K562 (cell line): ENCODE data around the gene UBXN2A. TPM values are rescaled to one million over a fixed set of nuclear protein-coding genes. Genes with fewer than 3 reads are reported as not detected.

Source experiments
- CBX2 ChIP-seq: fragments of 200-600 bp; sonication (generic); IDR thresholded peaks from one replicate; pipeline ENCODE4 v1.6.1; 2012; ENCODE audit warnings: mild to moderate bottlenecking, low read length, inconsistent platforms; ENCODE audit not compliant: insufficient read depth, poor library complexity, severe bottlenecking
- CREB1 ChIP-seq, 2 experiments: sonication (generic) in 1 of 2; formaldehyde crosslinking in 1 of 2; IDR thresholded peaks; 2 replicates each; pipeline versions ENCODE4 v1.6.1 to v1.8.0; 2012 to 2022; ENCODE audit warnings: inconsistent platforms in 1 of 2, mild to moderate bottlenecking in 1 of 2, missing genetic modification reagents in 1 of 2, moderate library complexity in 1 of 2
- ELF4 ChIP-seq: fragments of 450-650 bp; formaldehyde crosslinking; IDR thresholded peaks from 2 replicates; pipeline ENCODE4 v1.4.0; 2022; ENCODE audit warnings: missing genetic modification characterization
- EZH2 ChIP-seq: IDR thresholded peaks from 2 replicates; pipeline ENCODE4 v1.6.1; 2012; ENCODE audit warnings: low read depth, mild to moderate bottlenecking, inconsistent platforms, low read length, borderline replicate concordance
- GABPB1 ChIP-seq: sonication (generic); formaldehyde crosslinking; IDR thresholded peaks from 2 replicates; pipeline ENCODE4 v1.8.0; 2022; ENCODE audit warnings: mild to moderate bottlenecking, missing genetic modification reagents
- MYC ChIP-seq, 2 experiments: fragments of 250-450 bp in 1 of 2; sonication (Bioruptor Pico) in 1 of 2; IDR thresholded peaks; 2 replicates each; pipeline versions ENCODE4 v1.5.1 to v1.6.1; 2012 to 2021; ENCODE audit warnings: low read depth in 2 of 2, borderline replicate concordance in 1 of 2, improper control_type of control experiment in 1 of 2, low read length in 1 of 2, mild to moderate bottlenecking in 1 of 2, moderate library complexity in 1 of 2
- NFIX ChIP-seq: fragments of 250-450 bp; sonication (Bioruptor Pico); IDR thresholded peaks from 2 replicates; pipeline ENCODE4 v1.4.0; 2020; ENCODE audit warnings: low read depth, mild to moderate bottlenecking, moderate library complexity
- PHB ChIP-seq: fragments of 250-450 bp; sonication (Bioruptor Pico); IDR thresholded peaks from 2 replicates; pipeline ENCODE4 v1.5.0; 2021
- PTRF ChIP-seq: fragments of 450-650 bp; IDR thresholded peaks from 2 replicates; pipeline ENCODE4 v1.6.1; 2016; ENCODE audit warnings: mild to moderate bottlenecking, missing genetic modification characterization, missing compliant biosample characterization
- RBM22 ChIP-seq: fragments of 200-400 bp; formaldehyde crosslinking; IDR thresholded peaks from 2 replicates; pipeline ENCODE4 v1.6.1; 2018; ENCODE audit warnings: low read length, low read depth; ENCODE audit not compliant: poor library complexity, severe bottlenecking
- RBM34 ChIP-seq: fragments of 200-400 bp; formaldehyde crosslinking; IDR thresholded peaks from 2 replicates; pipeline ENCODE4 v1.6.1; 2018; ENCODE audit warnings: low read length, borderline replicate concordance; ENCODE audit not compliant: insufficient read depth
- SIX5 ChIP-seq, 2 experiments: IDR thresholded peaks; 2 replicates each; pipeline ENCODE4 v1.6.1; 2011; ENCODE audit warnings: low read length in 2 of 2, borderline replicate concordance in 1 of 2, low read depth in 1 of 2, mild to moderate bottlenecking in 1 of 2, moderate library complexity in 1 of 2; ENCODE audit not compliant: insufficient read depth in 1 of 2
- TAF15 ChIP-seq: fragments of 200-400 bp; formaldehyde crosslinking; IDR thresholded peaks from 2 replicates; pipeline ENCODE4 v1.6.1; 2017; ENCODE audit warnings: mild to moderate bottlenecking, low read depth, low read length, moderate library complexity
- ZFP30 ChIP-seq: fragments of 250-450 bp; sonication (Bioruptor Pico); IDR thresholded peaks from 2 replicates; pipeline ENCODE4 v1.8.0; 2022; ENCODE audit warnings: moderate library complexity, mild to moderate bottlenecking, inconsistent platforms, borderline replicate concordance
- ZZZ3 ChIP-seq: fragments of 450-650 bp; IDR thresholded peaks from 2 replicates; pipeline ENCODE4 v1.6.1; 2016; ENCODE audit warnings: antibody characterized with exemption, mild to moderate bottlenecking, moderate library complexity
- polyA plus RNA-seq, 8 experiments: library from polyadenylated mRNA; depleted of rRNA in 4 of 8; stranded (reverse) in 5 of 8; unstranded in 3 of 8; fragments of >200 nt; fragmentation: Nextera tagmentation in 2 of 8; fragmentation: Illumina TruSeq in 1 of 8; extraction: Ambion mirVana in 2 of 8; extraction: Trizol in 1 of 8; gene quantifications; 2 replicates each; pipeline versions ENCODE4 v1.2.1 to v1.2.3, GENCODE V29; 2011 to 2014; ENCODE audit warnings: inconsistent platforms in 1 of 8, missing spikeins in 1 of 8
- total RNA-seq, 7 experiments: library from RNA; depleted of rRNA in 6 of 7; stranded (reverse); fragments of >200 nt in 6 of 7; fragmentation: Illumina TruSeq in 2 of 7; extraction: Trizol in 2 of 7; gene quantifications; 2 replicates each; pipeline versions ENCODE4 v1.2.1 to v1.2.3, GENCODE V29; 2011 to 2021; ENCODE audit warnings: low replicate concordance in 1 of 7
- TF ChIP-seq, protein P1 (sequence below): fragments of 250-450 bp; sonication (Bioruptor Pico); IDR thresholded peaks from 2 replicates; pipeline ENCODE4 v1.5.1; 2021; ENCODE audit warnings: mild to moderate bottlenecking
- TF ChIP-seq, protein P2 (sequence below): sonication (generic); formaldehyde crosslinking; IDR thresholded peaks from 2 replicates; pipeline ENCODE4 v1.8.1; 2023; ENCODE audit warnings: mild to moderate bottlenecking, missing genetic modification reagents
- TF ChIP-seq, protein P3 (sequence below), 2 experiments: fragments of 450-650 bp; IDR thresholded peaks; 2 replicates each; pipeline ENCODE4 v1.6.1; 2018; ENCODE audit warnings: mild to moderate bottlenecking in 2 of 2, low read depth in 1 of 2; ENCODE audit not compliant: partially characterized antibody in 2 of 2

Gene UBXN2A
- total and polyA plus RNA-seq, 9 of the 15 experiments (the other 6 are each of a cell fraction or from before 2014, with no cell fraction given): 3.4 to 25.6 (median 16.0) TPM

DNA sequence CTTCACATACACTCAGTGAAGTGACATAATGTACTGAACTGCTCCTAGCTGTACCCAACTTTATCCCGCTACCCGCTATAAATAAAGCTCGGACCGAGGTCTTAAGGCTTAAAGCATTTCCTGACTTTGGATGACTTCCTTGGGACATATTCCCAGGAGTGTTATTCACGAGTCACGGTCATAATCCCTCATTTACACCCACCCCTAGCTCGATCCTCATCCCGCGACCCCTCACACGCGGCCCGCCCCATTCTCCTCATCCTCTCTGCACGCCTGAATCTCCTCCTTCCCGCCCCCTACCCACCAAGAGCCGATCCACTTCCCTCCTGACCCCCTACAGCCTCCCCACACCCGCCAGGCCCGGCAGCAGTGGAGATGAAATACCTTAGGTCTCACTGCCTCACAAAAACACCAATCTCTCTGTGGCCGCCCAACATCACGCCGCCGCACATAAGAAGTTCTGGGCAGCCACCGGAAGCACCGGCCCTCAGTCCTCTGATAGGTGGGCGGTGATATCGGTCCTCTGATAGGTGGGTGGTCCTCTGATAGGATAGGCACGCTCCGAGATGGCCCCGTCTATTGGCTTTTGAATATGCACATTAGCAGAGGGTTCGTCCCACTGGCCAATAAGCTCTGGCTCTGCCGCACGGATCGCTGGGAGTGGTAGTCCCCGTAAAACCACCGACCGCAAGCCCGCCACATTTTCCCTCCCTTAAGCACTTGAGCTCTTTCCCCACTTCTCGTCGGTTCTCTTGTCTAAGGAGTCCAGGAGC lies 106.9 kb downstream of the UBXN2A start, which contains the start of gene WDCP (continued):
- TF ChIP-seq CREB1 (IDR thresholded peaks at IDR 0.05) (no peak), CREB1 (CRISPR knock-in tag; IDR thresholded peaks at IDR 0.05) (no peak), MYC (IDR thresholded peaks at IDR 0.05; ENCODE audit: low read depth, low read length) (0 out of 2 replicates have a peak, but pooled peaks have one; percentile 15), MYC (CRISPR knock-in tag; IDR thresholded peaks at IDR 0.05; ENCODE audit: borderline replicate concordance, low read depth) (no peak), ELF4 (CRISPR knock-in tag) (peak; percentile 94), GABPB1 (CRISPR knock-in tag) (peak; percentile 94), CBX2 (no peak), PHB (CRISPR knock-in tag) (0 out of 2 replicates have a peak, but pooled peaks have one; percentile 58), RBM34 (no peak), SIX5 (IDR thresholded peaks at IDR 0.05; ENCODE audit: borderline replicate concordance in 1 of 2, insufficient read depth in 1 of 2, low read depth in 1 of 2, low read length in 2 of 2) (peak; percentile 58 to 65; a peak in 3 of 4 replicates), ZFP30 (CRISPR knock-in tag) (no peak), RBM22 (no peak), PTRF (tag) (no peak), TAF15 (no peak), ZZZ3 (no peak), NFIX (no peak), EZH2 (no peak)
- TF ChIP-seq, protein P1, sequence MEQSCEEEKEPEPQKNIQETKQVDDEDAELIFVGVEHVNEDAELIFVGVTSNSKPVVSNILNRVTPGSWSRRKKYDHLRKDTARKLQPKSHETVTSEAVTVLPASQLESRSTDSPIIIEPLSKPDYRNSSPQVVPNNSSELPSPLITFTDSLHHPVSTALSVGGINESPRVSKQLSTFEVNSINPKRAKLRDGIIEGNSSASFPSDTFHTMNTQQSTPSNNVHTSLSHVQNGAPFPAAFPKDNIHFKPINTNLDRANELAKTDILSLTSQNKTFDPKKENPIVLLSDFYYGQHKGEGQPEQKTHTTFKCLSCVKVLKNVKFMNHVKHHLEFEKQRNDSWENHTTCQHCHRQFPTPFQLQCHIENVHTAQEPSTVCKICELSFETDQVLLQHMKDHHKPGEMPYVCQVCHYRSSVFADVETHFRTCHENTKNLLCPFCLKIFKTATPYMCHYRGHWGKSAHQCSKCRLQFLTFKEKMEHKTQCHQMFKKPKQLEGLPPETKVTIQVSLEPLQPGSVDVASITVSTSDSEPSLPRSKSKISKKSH (CRISPR knock-in tag): no peak
- TF ChIP-seq, protein P2, sequence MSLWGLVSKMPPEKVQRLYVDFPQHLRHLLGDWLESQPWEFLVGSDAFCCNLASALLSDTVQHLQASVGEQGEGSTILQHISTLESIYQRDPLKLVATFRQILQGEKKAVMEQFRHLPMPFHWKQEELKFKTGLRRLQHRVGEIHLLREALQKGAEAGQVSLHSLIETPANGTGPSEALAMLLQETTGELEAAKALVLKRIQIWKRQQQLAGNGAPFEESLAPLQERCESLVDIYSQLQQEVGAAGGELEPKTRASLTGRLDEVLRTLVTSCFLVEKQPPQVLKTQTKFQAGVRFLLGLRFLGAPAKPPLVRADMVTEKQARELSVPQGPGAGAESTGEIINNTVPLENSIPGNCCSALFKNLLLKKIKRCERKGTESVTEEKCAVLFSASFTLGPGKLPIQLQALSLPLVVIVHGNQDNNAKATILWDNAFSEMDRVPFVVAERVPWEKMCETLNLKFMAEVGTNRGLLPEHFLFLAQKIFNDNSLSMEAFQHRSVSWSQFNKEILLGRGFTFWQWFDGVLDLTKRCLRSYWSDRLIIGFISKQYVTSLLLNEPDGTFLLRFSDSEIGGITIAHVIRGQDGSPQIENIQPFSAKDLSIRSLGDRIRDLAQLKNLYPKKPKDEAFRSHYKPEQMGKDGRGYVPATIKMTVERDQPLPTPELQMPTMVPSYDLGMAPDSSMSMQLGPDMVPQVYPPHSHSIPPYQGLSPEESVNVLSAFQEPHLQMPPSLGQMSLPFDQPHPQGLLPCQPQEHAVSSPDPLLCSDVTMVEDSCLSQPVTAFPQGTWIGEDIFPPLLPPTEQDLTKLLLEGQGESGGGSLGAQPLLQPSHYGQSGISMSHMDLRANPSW (CRISPR knock-in tag): no peak
- TF ChIP-seq, protein P3, sequence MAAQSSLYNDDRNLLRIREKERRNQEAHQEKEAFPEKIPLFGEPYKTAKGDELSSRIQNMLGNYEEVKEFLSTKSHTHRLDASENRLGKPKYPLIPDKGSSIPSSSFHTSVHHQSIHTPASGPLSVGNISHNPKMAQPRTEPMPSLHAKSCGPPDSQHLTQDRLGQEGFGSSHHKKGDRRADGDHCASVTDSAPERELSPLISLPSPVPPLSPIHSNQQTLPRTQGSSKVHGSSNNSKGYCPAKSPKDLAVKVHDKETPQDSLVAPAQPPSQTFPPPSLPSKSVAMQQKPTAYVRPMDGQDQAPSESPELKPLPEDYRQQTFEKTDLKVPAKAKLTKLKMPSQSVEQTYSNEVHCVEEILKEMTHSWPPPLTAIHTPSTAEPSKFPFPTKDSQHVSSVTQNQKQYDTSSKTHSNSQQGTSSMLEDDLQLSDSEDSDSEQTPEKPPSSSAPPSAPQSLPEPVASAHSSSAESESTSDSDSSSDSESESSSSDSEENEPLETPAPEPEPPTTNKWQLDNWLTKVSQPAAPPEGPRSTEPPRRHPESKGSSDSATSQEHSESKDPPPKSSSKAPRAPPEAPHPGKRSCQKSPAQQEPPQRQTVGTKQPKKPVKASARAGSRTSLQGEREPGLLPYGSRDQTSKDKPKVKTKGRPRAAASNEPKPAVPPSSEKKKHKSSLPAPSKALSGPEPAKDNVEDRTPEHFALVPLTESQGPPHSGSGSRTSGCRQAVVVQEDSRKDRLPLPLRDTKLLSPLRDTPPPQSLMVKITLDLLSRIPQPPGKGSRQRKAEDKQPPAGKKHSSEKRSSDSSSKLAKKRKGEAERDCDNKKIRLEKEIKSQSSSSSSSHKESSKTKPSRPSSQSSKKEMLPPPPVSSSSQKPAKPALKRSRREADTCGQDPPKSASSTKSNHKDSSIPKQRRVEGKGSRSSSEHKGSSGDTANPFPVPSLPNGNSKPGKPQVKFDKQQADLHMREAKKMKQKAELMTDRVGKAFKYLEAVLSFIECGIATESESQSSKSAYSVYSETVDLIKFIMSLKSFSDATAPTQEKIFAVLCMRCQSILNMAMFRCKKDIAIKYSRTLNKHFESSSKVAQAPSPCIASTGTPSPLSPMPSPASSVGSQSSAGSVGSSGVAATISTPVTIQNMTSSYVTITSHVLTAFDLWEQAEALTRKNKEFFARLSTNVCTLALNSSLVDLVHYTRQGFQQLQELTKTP (IDR thresholded peaks at IDR 0.05; ENCODE audit: low read depth in 1 of 2, partially characterized antibody in 2 of 2): peak; percentile 31 to 78
